RPMI7951 (cell line): ENCODE data around the gene MMP17. TPM values are rescaled to one million over a fixed set of nuclear protein-coding genes. Genes with fewer than 3 reads are reported as not detected.
"Not testable (repeated sequence)": the region's sequence is repeated elsewhere in the genome, so short reads cannot be mapped to it uniquely, and the experiment has no call there.

ENCODE experiments used
- DNase-seq: peaks from one replicate; pipeline ENCODE4 v3.0.0-alpha.2; 2012; ENCODE audit warnings: low read depth
- total RNA-seq: library from RNA; depleted of rRNA; stranded (reverse); fragments of >200 nt; shearing (Covaris generic); gene quantifications from 2 replicates; pipeline ENCODE4 v1.2.3, GENCODE V29; 2014

Gene MMP17
- total RNA-seq, 1 experiment from 2014 or later, result 48.7 TPM

DNA sequence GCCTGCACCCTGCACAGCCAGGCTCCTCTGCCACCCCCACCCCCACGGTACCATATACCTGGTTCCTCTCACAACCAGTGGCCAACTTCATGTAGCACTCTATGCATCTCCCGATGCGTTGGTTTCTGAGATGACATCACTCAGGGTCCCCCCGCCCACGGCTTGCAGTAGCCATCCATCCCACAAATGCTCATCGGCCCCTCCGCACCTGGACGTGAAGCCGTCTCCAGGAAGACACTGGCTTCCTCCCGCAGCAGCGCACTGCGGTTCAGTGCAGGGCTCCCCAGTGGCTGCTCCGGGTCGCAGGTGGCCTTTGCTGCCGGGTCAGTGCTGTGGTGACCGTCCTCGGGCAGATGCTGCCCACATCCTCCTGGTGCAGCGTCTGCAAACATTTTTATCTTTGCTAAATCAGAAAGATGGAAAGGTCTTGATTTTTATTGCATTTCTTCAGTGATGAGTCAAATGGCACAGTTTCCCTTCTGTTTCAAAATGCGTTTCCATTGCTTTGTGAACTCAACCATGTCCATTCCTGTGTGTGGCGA, 27.5 kb upstream of the MMP17 start:
- no peak for DNase-seq

- no peak for DNase-seq
Measured at GRCh38 chr12:131801254-131801866, 26.8 kb upstream of the MMP17 start.

- peak; percentile 47 for DNase-seq
Measured at GRCh38 chr12:131803961-131804521, 24.2 kb upstream of the MMP17 start.

DNA sequence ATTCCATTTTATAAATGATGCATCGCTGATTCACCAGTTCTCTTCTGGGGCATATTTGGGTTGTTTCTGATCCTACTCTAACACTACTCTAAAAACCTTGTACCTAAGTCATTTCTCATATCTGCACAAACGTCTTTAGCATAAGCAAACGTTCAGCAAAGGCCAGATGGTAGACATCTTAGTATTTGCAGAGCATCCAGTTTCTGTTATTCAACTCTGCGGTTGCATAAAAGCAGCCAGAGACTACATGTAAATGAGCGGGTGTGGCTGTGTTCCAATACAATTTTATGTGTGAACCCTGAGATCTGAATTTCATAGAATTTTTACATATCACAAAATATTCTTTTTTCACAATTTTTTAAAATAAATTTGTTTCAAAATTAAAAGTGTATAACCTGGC, 22.8 kb upstream of the MMP17 start:
- DNase-seq, result no peak

- DNase-seq, result no peak
Measured at GRCh38 chr12:131806674-131807073, 21.5 kb upstream of the MMP17 start.

- peak; percentile 60 for DNase-seq
Measured at GRCh38 chr12:131808744-131809371, 19.3 kb upstream of the MMP17 start.

GRCh38 chr12:131809476-131810254, 18.5 kb upstream of the MMP17 start:
- DNase-seq, result not testable (repeated sequence)

GRCh38 chr12:131810726-131811125, 17.5 kb upstream of the MMP17 start:
- no peak for DNase-seq

DNA sequence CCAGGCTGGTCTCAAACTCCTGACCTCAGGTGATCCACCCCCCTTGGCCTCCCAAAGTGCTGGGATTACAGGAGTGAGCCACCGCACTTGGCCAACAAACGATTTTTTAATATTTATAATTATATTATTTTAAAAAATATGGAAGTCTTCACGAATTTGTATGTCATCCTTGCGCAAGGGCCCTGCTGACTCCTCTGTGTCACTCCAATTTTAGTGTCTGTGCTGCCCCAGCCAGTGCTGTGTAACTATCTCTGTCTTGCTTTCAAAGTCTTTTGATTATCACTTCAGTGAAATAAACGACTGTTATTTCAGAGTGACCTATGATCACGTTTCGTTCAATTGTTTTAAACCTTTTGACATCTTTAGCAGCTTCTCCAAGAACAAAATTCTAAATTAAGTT, 13.1 kb upstream of the MMP17 start:
- no peak for DNase-seq

DNA sequence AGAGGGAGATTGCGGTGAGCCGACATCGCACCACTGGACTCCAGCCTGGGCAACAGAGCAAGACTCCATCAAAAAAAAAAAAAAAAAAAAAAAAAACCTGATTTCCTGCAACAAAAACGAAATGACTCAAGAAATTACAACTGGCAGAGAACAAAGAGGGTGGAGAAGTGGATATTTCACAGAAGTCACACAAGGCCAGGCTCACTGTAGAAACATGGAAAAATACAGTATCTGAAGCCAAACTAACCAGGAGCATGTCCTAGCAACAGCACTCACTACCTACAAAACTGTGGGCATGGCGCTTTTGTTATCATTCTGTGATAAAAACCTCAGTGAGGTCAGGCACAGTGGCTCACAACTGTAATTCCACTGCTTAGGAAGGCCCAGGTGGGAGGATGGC, 11.7 kb upstream of the MMP17 start:
- DNase-seq, result no peak

DNA sequence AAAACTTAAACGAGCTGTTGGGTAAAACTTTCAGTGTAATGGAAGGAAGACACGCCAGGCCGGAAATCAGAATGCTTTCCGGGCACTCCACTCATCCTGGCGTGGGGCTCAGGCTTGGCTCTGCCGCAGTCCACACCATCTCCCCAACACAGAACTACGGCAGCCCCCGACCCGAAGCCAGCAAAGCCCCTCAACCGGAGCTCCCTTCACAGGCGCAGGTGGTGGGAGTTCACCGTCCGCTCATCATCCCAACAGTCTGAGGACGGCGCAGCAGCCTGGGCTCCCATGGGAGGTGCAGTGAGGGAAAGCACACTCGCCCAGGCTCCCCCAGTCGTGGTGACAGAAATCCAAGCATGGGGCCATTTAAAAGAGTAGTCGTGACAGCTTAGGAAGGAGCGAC, 11.0 kb upstream of the MMP17 start:
- DNase-seq, result no peak

- DNase-seq, result no peak
Measured at GRCh38 chr12:131818821-131819585, 9.2 kb upstream of the MMP17 start.

DNA sequence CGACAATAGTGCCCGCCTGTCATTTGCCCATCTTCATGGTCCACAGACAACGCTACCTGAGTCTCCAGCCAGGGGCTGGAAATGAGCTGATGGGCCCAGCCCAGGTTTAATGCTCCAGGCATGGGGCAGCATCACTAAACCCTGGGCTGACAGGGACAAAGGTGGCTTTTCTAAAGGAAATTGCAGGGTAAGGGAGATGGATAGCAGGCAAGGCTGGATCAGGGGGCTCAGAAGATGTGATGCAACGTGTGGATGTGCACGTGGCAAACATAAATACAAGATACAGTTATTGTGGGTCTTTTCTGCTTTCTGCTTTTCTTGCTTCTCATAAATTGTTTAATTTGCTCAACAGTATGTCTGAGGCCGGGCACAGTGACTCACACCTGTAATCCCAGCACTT, 3.7 kb upstream of the MMP17 start:
- DNase-seq, result no peak

DNA sequence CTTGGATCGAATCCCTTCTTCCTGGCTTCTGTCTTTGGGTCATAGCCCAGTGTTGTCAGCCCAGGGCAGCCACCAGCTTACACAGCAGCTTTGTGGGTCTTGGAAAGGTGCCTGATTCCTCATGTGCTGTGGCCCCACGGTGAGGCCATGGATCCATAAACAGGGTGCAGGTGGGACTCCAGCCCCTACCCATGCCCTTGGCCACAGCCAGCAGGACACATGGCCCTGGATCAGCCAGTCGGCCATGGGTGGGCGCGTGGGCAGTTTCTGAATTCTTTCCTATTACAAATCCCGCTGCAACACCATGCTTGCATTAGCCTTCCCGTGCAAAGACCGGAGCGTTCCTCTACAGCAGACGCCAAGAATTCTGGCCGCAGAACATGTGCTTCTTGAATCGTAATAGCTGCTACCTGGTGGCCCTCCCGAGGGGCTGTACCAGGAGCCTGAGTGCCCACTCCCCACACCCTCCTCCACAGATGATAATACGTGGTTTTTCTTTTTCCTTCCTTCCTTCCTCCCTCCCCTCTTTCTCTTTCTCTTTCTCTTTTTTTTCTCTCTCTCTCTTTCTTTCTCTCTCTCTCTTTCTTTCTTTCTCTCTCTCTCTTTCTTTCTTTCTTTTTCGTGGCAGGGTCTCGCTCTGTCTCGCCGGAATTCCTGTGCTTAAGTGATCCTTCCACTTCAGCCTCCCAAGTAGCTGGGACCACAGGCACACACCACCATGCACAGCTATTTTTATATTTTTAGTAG, 2.9 kb upstream of the MMP17 start:
- no peak for DNase-seq

- no peak for DNase-seq
Measured at GRCh38 chr12:131826097-131826928, 1.9 kb upstream of the MMP17 start.

DNA sequence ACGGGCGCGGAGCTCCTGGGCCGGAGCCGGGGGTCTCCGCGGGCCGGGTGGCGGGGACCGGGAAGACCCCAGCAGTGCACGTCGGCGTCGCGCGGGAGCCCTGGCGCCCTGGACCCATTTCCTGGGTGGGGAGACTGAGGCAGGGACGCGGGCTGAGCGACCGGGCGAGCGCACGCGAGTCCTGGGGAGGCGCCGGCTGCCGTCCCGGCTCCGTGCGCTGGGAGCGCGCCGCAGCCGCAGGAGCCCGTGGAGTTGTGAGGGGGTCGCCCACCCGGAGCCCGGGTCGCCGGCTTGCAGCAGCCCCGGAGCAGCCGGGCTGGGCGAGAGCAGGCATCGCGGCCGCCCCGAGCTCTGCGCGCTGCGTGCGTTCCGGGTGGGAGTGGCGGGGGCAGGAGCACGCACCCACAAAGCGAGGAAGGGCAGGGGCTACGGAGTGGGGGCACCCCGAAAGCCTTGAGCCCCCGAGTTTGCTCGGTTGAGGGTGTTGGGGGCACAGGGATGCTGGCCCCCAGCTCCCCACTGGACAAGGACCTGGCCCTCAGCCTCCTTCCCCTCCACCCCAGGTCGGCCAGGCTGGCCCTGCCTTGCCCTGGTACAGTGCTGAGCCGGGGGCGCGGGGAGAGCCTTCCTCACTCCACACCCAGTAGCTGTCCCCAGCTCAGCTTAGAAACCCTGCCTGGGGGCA, 620 bp downstream of the MMP17 start:
- no peak for DNase-seq

- peak; percentile 34 for DNase-seq
Measured at GRCh38 chr12:131829356-131829747, 1.2 kb downstream of the MMP17 start.

GRCh38 chr12:131829791-131830334, 1.7 kb downstream of the MMP17 start:
- no peak for DNase-seq

- DNase-seq, result peak; percentile 85
Measured at GRCh38 chr12:131830335-131830913, 2.2 kb downstream of the MMP17 start.
